ENCODE results near the gene SUFU. TPM values are rescaled to one million over a fixed set of nuclear protein-coding genes. Genes with fewer than 3 reads are reported as not detected.
A peak's percentile ranks its signal among the peaks of the same experiment; 100 is the strongest.

SUFU gene
- total and polyA plus RNA-seq, 2 experiments from 2014 or later = 10.9 to 18.2 TPM

DNA sequence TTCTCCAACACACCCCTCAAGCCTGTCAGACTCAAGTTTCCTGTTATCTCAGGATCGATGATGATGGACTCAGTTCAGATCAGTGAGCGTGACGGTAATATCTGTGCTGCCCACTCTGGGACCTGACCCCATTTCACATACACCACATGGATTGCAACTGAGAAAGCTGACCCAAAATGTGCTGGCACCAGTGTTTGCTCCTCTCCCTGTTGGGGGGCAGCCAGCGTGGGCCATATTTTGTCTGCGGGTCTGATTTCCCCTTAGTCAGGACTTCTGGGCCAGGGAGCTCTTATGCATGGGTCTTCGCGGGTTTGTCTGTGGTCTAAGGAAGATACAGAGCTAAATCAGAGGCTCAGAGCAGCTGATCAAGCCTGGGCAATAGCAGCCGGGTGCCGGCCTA, 97.9 kb downstream of the SUFU start:
- 94% methylated on average over 9 of the region's 9 CpGs for WGBS (ENCODE audit: low lambda C conversion rate, missing lambda C conversion rate)
- no peaks in the 10 kb centered on the region for H4K20me1 ChIP-seq (ENCODE audit: insufficient read depth, poor library complexity, severe bottlenecking)
- peaks cover 42% of the 10 kb centered on the region for H3K4me1 ChIP-seq (ENCODE audit: insufficient read depth)
- TF ChIP-seq, protein P1, sequence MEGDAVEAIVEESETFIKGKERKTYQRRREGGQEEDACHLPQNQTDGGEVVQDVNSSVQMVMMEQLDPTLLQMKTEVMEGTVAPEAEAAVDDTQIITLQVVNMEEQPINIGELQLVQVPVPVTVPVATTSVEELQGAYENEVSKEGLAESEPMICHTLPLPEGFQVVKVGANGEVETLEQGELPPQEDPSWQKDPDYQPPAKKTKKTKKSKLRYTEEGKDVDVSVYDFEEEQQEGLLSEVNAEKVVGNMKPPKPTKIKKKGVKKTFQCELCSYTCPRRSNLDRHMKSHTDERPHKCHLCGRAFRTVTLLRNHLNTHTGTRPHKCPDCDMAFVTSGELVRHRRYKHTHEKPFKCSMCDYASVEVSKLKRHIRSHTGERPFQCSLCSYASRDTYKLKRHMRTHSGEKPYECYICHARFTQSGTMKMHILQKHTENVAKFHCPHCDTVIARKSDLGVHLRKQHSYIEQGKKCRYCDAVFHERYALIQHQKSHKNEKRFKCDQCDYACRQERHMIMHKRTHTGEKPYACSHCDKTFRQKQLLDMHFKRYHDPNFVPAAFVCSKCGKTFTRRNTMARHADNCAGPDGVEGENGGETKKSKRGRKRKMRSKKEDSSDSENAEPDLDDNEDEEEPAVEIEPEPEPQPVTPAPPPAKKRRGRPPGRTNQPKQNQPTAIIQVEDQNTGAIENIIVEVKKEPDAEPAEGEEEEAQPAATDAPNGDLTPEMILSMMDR (IDR thresholded peaks at IDR 0.05; ENCODE audit: poor library complexity) = no peak
- TF ChIP-seq EZH2phosphoT487 (IDR thresholded peaks at IDR 0.05; ENCODE audit: low read depth, severe bottlenecking, unreplicated experiment) (no peak), EZH2 (IDR thresholded peaks at IDR 0.05; ENCODE audit: borderline replicate concordance) (no peak)
- H3K27me3 ChIP-seq = no peaks in the 10 kb centered on the region
- no peaks in the 10 kb centered on the region for H3K79me2 ChIP-seq
- DNase-seq (ENCODE audit: low spot score) = no peak
- no peaks in the 10 kb centered on the region for H3K9me2 ChIP-seq (replicated peaks; ENCODE audit: insufficient read depth)
- no peak overlapping the region for H3K4me3 ChIP-seq
- H3K27ac ChIP-seq = peak overlapping the region; percentile 76
- H2AFZ ChIP-seq = no peak overlapping the region
- H3K36me3 ChIP-seq (replicated peaks; ENCODE audit: insufficient read depth, low read depth) = no peaks in the 10 kb centered on the region
- no peak overlapping the region for H3K4me2 ChIP-seq
- no peaks in the 10 kb centered on the region for H3K9me3 ChIP-seq (ENCODE audit: low read depth)

DNA sequence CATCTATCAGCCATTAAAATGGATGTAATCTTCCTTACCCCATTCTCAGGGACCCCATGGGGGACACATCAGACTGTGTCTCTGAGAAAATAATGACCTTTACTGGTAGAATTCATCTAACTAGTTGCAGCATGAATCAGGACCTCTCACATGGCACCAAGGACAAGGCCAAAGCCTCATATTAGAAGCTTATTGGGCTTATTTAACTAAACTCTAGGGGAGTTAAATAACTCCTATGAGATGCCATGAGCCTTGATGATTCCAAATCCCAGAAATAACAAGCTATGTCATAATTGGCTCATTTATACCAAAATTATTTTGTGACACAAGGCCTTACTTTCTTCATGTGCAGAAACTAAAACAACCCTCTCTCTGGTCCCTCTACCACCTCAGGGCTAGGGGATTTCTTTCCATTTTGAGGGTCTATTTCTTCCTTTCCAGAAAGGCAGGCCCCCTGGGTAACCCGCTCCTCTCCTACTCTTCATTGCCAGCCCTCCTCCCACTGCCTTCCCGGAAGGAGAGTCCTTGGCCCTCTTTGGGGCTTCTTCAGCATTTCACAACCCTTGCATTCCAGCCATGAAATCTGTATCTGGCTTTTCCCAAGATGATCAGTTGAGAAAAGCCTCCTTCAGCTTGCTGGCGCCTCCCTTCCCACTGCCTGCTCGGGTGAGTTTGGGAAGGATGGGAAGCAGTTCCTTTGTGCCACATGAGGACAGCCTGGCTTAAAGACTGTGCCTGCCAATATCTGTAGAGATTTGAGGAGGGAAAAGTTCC, 98.7 kb downstream of the SUFU start:
- no peaks in the 10 kb centered on the region for H4K20me1 ChIP-seq (ENCODE audit: insufficient read depth, poor library complexity, severe bottlenecking)
- peak overlapping the region; percentile 76 for H3K27ac ChIP-seq
- no peaks in the 10 kb centered on the region for H3K27me3 ChIP-seq
- no peaks in the 10 kb centered on the region for H3K9me2 ChIP-seq (replicated peaks; ENCODE audit: insufficient read depth)
- TF ChIP-seq EZH2 (IDR thresholded peaks at IDR 0.05; ENCODE audit: borderline replicate concordance) (no peak), EZH2phosphoT487 (IDR thresholded peaks at IDR 0.05; ENCODE audit: low read depth, severe bottlenecking, unreplicated experiment) (no peak)
- TF ChIP-seq, protein P1 (IDR thresholded peaks at IDR 0.05; ENCODE audit: poor library complexity) = no peak
- no peak overlapping the region for H3K4me3 ChIP-seq
- peaks cover 42% of the 10 kb centered on the region for H3K4me1 ChIP-seq (ENCODE audit: insufficient read depth)
- WGBS (ENCODE audit: low lambda C conversion rate, missing lambda C conversion rate) = 83% methylated on average over 4 of the region's 4 CpGs
- H3K9me3 ChIP-seq (ENCODE audit: low read depth) = no peaks in the 10 kb centered on the region
- no peaks in the 10 kb centered on the region for H3K79me2 ChIP-seq
- no peaks in the 10 kb centered on the region for H3K36me3 ChIP-seq (replicated peaks; ENCODE audit: insufficient read depth, low read depth)
- no peak overlapping the region for H2AFZ ChIP-seq
- H3K4me2 ChIP-seq = no peak overlapping the region
- peak; percentile 32 for DNase-seq (ENCODE audit: low spot score)

DNA sequence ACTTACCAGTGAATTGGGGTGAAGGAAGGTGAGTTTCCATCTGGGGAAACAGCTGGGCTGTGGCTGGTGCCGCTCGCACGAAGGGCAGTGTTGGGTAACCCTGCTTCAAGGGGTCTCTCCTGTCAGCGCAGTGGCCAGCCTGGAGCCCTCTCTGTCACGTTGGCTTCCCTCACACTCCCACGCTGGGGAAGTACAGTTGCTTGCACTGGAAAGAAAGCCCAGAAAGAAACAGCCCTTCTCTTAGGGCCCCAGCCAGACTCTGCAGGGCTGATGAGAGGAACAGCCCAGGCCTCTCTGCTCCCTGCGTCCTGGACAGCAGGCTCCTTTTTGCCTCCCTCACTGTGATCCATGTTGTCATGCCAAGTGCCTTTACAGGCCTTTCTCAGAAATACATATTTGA, 100.2 kb downstream of the SUFU start:
- Histone ChIP-seq H3K9me3 (ENCODE audit: low read depth) (no peaks in the 10 kb centered on the region), H4K20me1 (ENCODE audit: insufficient read depth, poor library complexity, severe bottlenecking) (no peaks in the 10 kb centered on the region), H3K4me1 (ENCODE audit: insufficient read depth) (peaks cover 33% of the 10 kb centered on the region), H3K9me2 (replicated peaks; ENCODE audit: insufficient read depth) (no peaks in the 10 kb centered on the region), H3K4me2 (no peak overlapping the region), H3K4me3 (no peak overlapping the region), H3K27ac (peak overlapping the region; percentile 76), H3K27me3 (no peaks in the 10 kb centered on the region), H3K36me3 (replicated peaks; ENCODE audit: insufficient read depth, low read depth) (no peaks in the 10 kb centered on the region), H3K79me2 (no peaks in the 10 kb centered on the region), H2AFZ (no peak overlapping the region)
- 84% methylated on average over 7 of the region's 7 CpGs for WGBS (ENCODE audit: low lambda C conversion rate, missing lambda C conversion rate)
- DNase-seq (ENCODE audit: low spot score) = no peak
- TF ChIP-seq EZH2phosphoT487 (IDR thresholded peaks at IDR 0.05; ENCODE audit: low read depth, severe bottlenecking, unreplicated experiment) (no peak), EZH2 (IDR thresholded peaks at IDR 0.05; ENCODE audit: borderline replicate concordance) (no peak)
- TF ChIP-seq, protein P1 (IDR thresholded peaks at IDR 0.05; ENCODE audit: poor library complexity) = no peak
